ENCODE measurements around the gene PLIN4. TPM values are rescaled to one million over a fixed set of nuclear protein-coding genes. Genes with fewer than 3 reads are reported as not detected.

Gene PLIN4
- total and polyA plus RNA-seq, 5 experiments from 2014 or later, result 0.07 to 0.36 (median 0.11) TPM

DNA sequence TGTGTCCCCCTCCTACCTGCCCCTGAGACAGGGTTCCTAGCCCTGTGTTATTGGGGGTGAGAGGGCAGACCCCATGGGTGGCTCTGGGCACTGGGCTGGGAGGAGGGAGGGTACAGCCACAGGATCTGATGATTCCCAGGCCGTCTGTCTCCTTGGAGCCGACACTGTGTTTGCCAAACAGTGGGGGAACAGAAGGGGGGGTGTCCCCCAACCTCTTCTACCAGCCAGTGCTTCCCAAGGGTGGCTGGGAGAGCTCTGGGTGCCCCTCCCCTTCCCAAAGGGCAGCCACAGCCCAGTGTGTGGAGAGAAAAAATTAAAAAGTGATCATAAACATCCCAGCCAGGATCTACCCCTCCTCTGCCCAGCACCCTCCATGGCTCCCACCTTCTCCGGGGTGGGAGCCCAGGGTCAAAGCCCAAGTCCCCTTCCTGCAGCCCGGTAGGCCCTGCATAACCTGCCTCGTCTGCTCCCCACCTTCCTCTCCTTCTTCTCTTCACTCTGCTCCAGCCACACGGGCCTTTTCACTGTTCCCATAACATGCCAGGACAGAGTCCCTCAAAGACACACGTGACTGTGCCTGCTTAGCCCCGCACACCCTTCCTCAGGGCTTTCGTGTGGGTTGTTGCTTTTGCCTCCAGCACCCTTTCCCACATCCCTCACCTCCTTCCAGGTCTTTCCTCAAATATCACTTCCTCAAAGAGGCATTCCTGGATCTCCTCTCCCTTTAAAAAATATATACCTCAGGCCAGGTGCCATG lies 1.4 kb upstream of the PLIN4 start:
- no peaks in the 10 kb centered on the region for H3K9me3 Mint-ChIP-seq
- H3K27ac Mint-ChIP-seq, result no peak overlapping the region
- POLR2A ChIA-PET, result no interaction called here

DNA sequence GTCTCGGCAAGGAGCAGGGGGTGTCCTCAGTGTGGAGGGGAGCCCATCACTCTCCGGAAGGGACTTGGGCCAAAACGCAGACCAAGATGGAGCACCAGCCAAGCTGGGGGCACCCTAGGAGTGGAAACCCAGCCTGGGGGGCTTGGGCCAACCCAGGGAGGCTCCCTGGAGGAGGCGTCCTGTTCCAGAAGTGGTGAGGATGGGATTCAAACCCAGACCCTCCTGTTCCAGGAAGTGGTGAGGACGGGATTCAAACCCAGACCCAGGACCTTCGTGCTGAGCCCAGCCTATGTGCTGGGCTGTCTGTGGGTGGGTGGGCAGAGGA lies 848 bp upstream of the PLIN4 start:
- Mint-ChIP-seq H3K36me3 (no peaks in the 10 kb centered on the region), H3K27me3 (peaks cover 0 to 21% (median 9%) of the 10 kb centered on the region in 5 donors), H3K4me1 (peaks cover 0 to 2% (median 0%) of the 10 kb centered on the region in 4 donors), H3K9me3 (no peaks in the 10 kb centered on the region), H3K27ac (peak overlapping the region in 1 of 10 donors; percentile 40), H3K4me3 (no peak overlapping the region)
- POLR2A ChIA-PET, result interaction anchor here (0.6 kb wide), 1 partner anchor 468 kb away, joined by 3 read pairs; no protein-coding TSS in a partner anchor
- DNase-seq (no peak), ATAC-seq (no peak)

More for the DNA sequence above, 1.4 kb upstream of the PLIN4 start:
- H3K4me1 Mint-ChIP-seq, result peaks cover 0 to 2% (median 0%) of the 10 kb centered on the region in 4 donors
- ATAC-seq (no peak), DNase-seq (no peak)
- peaks cover 0 to 21% (median 9%) of the 10 kb centered on the region in 5 donors for H3K27me3 Mint-ChIP-seq
- H3K36me3 Mint-ChIP-seq, result no peaks in the 10 kb centered on the region
- no peak overlapping the region for H3K4me3 Mint-ChIP-seq

DNA sequence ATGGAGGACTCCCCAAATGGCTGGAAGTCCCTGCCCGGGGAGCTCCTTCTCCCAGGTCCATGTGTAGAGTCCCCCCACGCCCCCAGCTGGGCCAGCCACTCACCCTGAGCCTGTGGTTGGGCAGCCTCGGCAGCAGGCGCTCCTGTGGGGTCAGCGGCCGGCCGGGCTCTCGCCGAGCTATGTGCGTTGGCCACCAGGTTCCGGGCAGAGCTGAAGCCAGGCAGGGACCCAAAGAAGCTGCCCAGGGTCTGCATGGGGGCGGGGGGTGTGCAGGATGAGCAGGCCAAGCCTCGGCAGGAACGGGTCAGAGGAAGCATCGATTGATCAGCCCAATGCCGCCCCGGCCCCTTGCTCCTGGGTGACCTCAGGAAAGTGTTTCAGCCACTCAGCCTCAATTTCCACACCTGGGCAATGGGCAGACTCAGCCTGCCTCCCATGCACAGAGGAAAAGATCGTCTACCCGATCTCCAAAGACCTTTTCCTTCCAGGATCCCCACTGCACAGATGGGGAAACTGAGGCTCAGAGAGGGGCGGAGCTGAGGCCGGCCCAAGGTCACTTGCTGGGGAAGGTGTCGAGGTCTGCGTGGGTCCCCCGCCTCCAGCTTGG lies 732 bp downstream of the PLIN4 start:
- no peaks in the 10 kb centered on the region for H3K36me3 Mint-ChIP-seq
- peaks cover 0 to 2% (median 0%) of the 10 kb centered on the region in 4 donors for H3K4me1 Mint-ChIP-seq
- peaks cover 0 to 21% (median 9%) of the 10 kb centered on the region in 5 donors for H3K27me3 Mint-ChIP-seq
- POLR2A ChIA-PET, result interaction anchor here (1.0 kb wide), 1 partner anchor 14 kb away, joined by 3 read pairs; no protein-coding TSS in a partner anchor
- ATAC-seq (no peak), DNase-seq (no peak)
- no peak overlapping the region for H3K4me3 Mint-ChIP-seq
- no peaks in the 10 kb centered on the region for H3K9me3 Mint-ChIP-seq
- H3K27ac Mint-ChIP-seq, result no peak overlapping the region

DNA sequence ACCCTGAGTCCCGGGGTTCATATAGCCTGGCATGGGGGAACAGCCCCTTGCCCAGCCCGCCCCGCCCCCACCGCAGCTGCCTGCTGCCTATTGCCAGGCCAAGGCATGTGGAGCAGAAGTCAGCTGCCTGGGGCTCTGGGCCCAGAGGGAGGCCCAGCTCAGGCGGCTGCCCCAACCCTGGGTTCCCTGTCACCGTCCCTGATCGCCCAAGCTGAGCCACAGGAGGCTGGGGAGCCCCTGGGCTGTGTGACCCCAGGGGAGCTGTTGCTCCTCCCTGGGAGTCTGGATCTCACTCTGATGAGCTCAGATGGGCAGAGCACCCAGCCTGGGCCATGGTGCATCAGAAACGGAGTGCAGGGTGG lies 1.4 kb downstream of the PLIN4 start:
- Mint-ChIP-seq H3K4me3 (no peak overlapping the region), H3K27me3 (peaks cover 0 to 21% (median 9%) of the 10 kb centered on the region in 5 donors), H3K9me3 (no peaks in the 10 kb centered on the region), H3K27ac (no peak overlapping the region), H3K36me3 (no peaks in the 10 kb centered on the region), H3K4me1 (peaks cover 0 to 2% (median 0%) of the 10 kb centered on the region in 4 donors)
- no peak for DNase-seq
- POLR2A ChIA-PET, result interaction anchor here (1.0 kb wide), 1 partner anchor 13 kb away, joined by 3 read pairs; no protein-coding TSS in a partner anchor
- ATAC-seq, result no peak

DNA sequence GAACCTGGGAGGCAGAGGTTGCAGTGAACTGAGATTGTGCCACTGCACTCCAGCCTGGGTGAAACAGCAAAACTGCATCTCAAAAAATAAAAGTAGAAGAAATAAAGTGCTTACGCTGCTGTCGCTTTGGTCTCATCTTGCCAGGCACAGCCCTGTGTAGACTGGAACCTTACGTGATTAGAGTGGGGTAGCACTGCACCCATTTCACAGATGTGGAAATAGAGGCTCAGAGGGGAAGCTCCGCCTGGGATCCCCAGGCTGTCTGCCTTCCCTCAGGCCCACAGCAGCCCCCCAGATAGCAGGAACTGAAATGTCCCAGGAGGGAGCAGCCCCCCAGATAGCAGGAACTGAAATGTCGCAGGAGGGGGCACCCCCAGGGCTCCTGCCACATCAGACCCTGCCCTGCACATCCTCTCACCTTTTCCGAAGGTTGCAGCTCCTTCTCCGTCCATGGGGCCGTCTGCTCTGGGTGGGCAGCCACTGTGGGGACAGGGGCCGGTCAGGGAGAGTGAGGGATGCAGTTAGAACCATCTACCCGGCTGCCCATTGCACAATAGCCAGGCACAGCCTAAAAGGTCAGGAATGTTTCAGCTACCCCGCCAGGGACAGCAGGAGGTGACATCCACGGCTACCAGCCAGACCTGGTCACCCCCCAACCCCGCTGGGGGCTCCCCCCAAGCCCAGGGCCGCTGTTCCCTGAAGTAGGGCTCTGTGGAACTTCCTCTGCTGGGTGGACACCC lies 1.9 kb downstream of the PLIN4 start:
- POLR2A ChIA-PET, result interaction anchor here (1.0 kb wide), 1 partner anchor 13 kb away, joined by 3 read pairs; no protein-coding TSS in a partner anchor
- Mint-ChIP-seq H3K4me1 (peaks cover 0 to 2% (median 0%) of the 10 kb centered on the region in 4 donors), H3K27ac (peak overlapping the region in 1 of 10 donors; percentile 9), H3K27me3 (peaks cover 0 to 18% (median 9%) of the 10 kb centered on the region in 5 donors), H3K36me3 (no peaks in the 10 kb centered on the region), H3K9me3 (no peaks in the 10 kb centered on the region), H3K4me3 (no peak overlapping the region)
- ATAC-seq (no peak), DNase-seq (no peak)

DNA sequence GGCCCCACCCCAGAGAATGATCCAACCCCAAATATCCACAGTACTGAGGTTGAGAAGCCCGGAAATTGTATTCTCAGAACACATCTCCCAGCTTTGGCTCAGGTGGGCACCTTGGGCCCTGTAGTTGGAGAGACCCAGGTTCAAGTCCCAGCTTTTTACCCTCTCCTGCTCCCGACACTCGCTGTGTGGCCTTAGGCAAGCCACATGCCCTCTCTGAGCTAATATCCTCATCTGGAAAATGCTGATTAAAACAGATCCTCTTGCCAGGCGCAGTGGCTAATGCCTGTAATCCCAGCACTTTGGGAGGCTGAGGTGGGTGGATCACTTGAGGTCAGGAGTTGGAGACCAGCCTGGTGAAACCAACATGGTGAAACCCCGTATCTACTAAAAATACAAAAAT lies 2.6 kb downstream of the PLIN4 start:
- Mint-ChIP-seq H3K27me3 (peaks cover 0 to 14% (median 5%) of the 10 kb centered on the region in 5 donors), H3K4me3 (no peak overlapping the region), H3K9me3 (no peaks in the 10 kb centered on the region), H3K27ac (no peak overlapping the region), H3K4me1 (peaks cover 0 to 2% (median 0%) of the 10 kb centered on the region in 4 donors), H3K36me3 (no peaks in the 10 kb centered on the region)
- POLR2A ChIA-PET, result no interaction called here
- ATAC-seq, result no peak
- DNase-seq, result no peak

DNA sequence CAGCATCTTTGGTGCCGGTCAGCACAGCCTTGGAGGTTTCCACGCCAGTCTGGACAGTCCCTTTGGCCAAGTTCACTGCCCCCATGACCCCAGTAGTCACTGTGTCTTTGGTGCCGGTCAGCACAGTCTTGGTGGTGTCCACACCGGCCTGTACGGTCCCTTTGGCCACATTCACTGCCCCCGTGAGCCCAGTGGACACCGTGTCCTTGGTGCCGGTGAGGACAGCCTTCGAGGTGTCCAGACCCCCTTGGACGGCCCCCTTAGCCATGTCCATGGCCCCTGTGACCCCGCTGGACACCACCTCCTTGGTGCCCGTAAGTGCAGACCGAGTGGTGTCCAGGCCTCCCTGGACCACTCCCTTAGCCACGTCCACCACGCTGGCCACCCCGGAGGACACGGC lies 5.0 kb downstream of the PLIN4 start:
- ATAC-seq (no peak), DNase-seq (no peak)
- peaks cover 0 to 3% (median 0%) of the 10 kb centered on the region in 5 donors for H3K27me3 Mint-ChIP-seq
- H3K27ac Mint-ChIP-seq, result no peak overlapping the region
- H3K4me1 Mint-ChIP-seq, result no peaks in the 10 kb centered on the region
- POLR2A ChIA-PET, result no interaction called here
- no peaks in the 10 kb centered on the region for H3K36me3 Mint-ChIP-seq
- H3K9me3 Mint-ChIP-seq, result no peaks in the 10 kb centered on the region
- H3K4me3 Mint-ChIP-seq, result no peak overlapping the region

DNA sequence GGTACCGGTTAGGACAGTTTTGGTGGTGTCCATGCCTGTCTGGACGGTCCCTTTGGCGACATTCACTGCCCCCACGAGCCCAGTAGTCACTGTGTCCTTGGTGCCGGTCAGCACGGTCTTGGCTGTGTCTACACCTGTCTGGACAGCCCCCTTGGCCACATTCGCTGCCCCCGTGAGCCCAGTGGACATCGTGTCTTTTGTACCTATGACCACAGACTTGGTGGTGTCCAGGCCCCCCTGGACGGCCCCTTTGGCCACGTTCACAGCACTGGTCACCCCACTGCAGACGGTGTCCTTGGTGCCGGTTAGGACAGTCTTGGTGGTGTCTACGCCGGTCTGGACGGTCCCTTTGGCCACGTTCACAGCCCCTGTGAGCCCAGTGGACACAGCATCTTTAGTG lies 6.2 kb downstream of the PLIN4 start:
- POLR2A ChIA-PET, result no interaction called here
- Mint-ChIP-seq H3K4me3 (no peak overlapping the region), H3K27ac (no peak overlapping the region), H3K27me3 (peaks cover 0 to 3% (median 0%) of the 10 kb centered on the region in 5 donors), H3K9me3 (no peaks in the 10 kb centered on the region), H3K36me3 (no peaks in the 10 kb centered on the region), H3K4me1 (no peaks in the 10 kb centered on the region)
- ATAC-seq (no peak), DNase-seq (no peak)

DNA sequence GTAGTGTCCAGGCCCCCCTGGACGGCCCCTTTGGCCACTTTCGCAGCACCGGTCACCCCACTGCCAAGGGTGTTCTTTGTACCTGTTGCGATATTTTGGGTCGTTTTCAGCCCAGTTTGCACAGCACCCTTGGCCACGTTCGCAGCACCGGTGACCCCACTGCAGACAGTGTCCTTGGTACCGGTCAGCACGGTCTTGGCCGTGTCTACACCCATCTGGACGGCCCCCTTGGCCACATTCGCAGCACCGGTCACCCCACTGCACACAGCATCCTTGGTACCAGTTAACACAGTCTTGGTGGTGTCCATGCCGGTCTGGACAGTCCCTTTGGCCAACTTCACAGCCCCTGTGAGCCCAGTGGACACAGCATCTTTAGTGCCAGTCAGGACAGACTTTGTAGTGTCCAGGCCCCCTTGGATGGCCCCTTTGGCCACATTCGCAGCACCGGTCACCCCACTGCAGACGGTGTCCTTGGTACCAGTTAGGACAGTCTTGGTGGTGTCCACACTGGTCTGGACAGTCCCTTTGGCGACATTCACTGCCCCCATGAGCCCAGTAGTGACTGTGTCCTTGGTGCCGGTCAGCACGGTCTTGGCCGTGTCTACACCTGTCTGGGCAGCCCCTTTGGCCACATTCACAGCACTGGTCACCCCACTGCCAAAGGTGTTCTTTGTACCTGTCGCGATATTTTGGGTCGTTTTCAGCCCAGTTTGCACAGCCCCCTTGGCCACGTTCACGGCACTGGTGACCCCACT lies 6.8 kb downstream of the PLIN4 start:
- DNase-seq (no peak), ATAC-seq (no peak)
- Mint-ChIP-seq H3K4me3 (no peak overlapping the region), H3K4me1 (no peaks in the 10 kb centered on the region), H3K36me3 (no peaks in the 10 kb centered on the region), H3K9me3 (no peaks in the 10 kb centered on the region), H3K27ac (no peak overlapping the region), H3K27me3 (peaks cover 0 to 3% (median 0%) of the 10 kb centered on the region in 5 donors)
- POLR2A ChIA-PET, result no interaction called here

DNA sequence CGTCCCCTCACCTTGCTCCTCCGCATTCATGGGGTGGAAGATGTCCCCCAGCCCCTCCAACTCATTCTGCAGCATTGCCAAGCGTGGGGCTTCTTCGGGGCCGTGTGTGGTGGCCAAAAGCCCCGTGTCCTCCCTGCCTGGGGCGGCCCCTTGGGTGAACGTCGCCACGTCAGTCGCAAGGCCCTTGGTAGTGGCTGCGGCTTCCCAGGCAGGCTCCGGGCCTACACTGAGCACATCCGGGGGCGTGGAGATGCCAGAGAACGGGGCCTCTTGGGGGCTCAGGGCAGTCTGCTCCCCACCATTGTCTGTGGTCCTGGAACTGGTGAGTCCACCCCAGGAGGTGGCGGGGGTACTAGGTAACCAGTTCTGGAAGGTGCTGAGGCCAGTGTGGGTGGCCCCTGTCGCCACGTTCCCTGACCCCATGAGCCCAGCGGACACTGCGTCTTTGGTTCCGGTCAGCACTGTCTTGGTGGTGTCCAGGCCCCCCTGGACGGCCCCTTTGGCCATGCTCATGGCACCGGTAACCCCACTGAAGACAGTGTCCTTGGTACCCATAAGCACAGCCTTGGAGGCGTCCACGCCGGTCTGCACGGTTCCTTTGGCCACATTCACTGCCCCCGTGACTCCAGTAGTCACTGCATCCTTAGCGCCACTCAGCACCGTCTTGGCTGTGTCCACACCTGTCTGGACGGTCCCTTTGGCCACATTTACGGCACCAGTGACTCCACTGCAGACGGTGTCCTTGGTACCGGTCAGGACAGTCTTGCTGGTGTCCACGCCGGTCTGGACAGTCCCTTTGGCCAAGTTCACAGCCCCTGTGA lies 7.6 kb downstream of the PLIN4 start:
- Mint-ChIP-seq H3K27me3 (peaks cover 0 to 3% (median 0%) of the 10 kb centered on the region in 5 donors), H3K36me3 (peaks cover 0 to 2% (median 0%) of the 10 kb centered on the region in 3 donors), H3K4me3 (no peak overlapping the region), H3K4me1 (no peaks in the 10 kb centered on the region), H3K27ac (no peak overlapping the region), H3K9me3 (no peaks in the 10 kb centered on the region)
- peak in 1 of 2 donors; percentile 29 for ATAC-seq
- DNase-seq, result peak in 1 of 10 donors; percentile 12
- POLR2A ChIA-PET, result no interaction called here

DNA sequence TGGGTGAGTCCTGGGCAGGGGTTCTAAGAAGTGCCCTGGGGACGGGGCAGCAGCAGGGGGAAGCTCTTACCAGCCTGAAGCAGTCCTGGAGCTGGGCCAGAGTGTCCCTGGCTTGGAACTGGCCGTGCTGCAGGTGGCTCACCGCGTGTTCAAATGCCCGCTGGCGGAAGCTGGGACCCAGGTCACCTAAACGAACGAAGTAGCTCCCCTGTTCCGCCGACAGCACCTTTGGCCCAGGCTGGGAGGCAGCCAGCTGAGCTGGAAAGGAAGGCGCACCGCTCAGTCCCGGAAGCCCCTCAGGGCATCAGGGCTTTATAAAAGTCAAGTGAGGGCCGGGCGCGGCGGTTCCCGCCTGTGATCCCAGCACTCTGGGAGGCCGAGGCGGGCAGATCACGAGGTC lies 9.6 kb downstream of the PLIN4 start:
- Mint-ChIP-seq H3K27ac (no peak overlapping the region), H3K9me3 (no peaks in the 10 kb centered on the region), H3K4me3 (no peak overlapping the region), H3K27me3 (no peaks in the 10 kb centered on the region), H3K4me1 (no peaks in the 10 kb centered on the region), H3K36me3 (peaks cover 0 to 4% (median 2%) of the 10 kb centered on the region in 3 donors)
- POLR2A ChIA-PET, result no interaction called here
- DNase-seq (no peak), ATAC-seq (no peak)

DNA sequence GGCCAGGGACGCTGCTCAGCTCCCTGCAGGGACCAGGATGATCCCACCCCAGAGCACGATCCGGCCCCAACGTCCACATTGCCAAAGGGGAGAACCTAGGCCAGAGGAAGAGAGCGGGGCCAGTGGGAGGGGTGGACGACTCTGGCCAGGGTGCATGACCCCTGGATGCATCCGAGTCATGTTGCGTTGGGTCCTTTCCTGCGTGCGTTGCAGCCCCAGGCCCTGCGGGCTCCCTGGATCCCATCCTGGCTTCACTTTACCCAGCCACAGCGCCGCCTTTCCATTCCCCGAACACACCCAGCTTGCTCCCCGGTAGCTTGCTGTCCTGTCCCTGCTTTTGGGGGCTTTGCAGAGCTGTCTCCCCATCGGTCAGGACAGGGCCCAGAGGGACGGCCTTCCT lies 10.5 kb downstream of the PLIN4 start:
- POLR2A ChIA-PET, result no interaction called here
- Mint-ChIP-seq H3K4me1 (no peaks in the 10 kb centered on the region), H3K9me3 (no peaks in the 10 kb centered on the region), H3K4me3 (no peak overlapping the region), H3K36me3 (peaks cover 0 to 4% (median 2%) of the 10 kb centered on the region in 3 donors), H3K27ac (no peak overlapping the region), H3K27me3 (no peaks in the 10 kb centered on the region)
- no peak for DNase-seq
- no peak for ATAC-seq
